Esophagus (tissue), 2 donors: ENCODE results near the gene KIF19. TPM values are rescaled to one million over a fixed set of nuclear protein-coding genes. Genes with fewer than 3 reads are reported as not detected.
"Not testable (repeated sequence)": the region's sequence is repeated elsewhere in the genome, so short reads cannot be mapped to it uniquely, and the experiment has no call there.

Experiments
- H3K27ac ChIP-seq, 2 donors: one replicate each; pipeline ENCODE4 v1.5.1; 2013; ENCODE audit warnings: low read depth in 2 of 2, mild to moderate bottlenecking in 2 of 2, inconsistent platforms in 1 of 2, low read length in 1 of 2, moderate library complexity in 1 of 2
- H3K27me3 ChIP-seq, 2 donors: one replicate each; pipeline ENCODE4 v1.6.1; 2013; ENCODE audit warnings: low read length in 2 of 2, control low read depth in 1 of 2, mild to moderate bottlenecking in 1 of 2; ENCODE audit not compliant: insufficient read depth in 2 of 2, control insufficient read depth in 1 of 2
- H3K36me3 ChIP-seq, 2 donors: one replicate each; pipeline ENCODE4 v1.6.1; 2013; ENCODE audit warnings: low read length in 1 of 2; ENCODE audit not compliant: control insufficient read depth in 2 of 2, insufficient read depth in 2 of 2
- H3K4me1 ChIP-seq, 2 donors: one replicate each; pipeline ENCODE4 v1.6.1; 2013; ENCODE audit warnings: low read length in 1 of 2; ENCODE audit not compliant: control insufficient read depth in 2 of 2, insufficient read depth in 2 of 2
- H3K4me3 ChIP-seq, 2 donors: one replicate each; pipeline ENCODE4 v1.5.1; 2013; ENCODE audit warnings: low read length in 2 of 2, mild to moderate bottlenecking in 2 of 2, low read depth in 1 of 2, moderate library complexity in 1 of 2
- H3K9me3 ChIP-seq, 2 donors: one replicate each; pipeline ENCODE4 v1.6.1; 2013; ENCODE audit warnings: mild to moderate bottlenecking in 2 of 2, low read depth in 1 of 2, low read length in 1 of 2, moderate library complexity in 1 of 2; ENCODE audit not compliant: control insufficient read depth in 2 of 2, insufficient read depth in 1 of 2
- WGBS, 2 donors: extraction: QIAGEN DNeasy Blood & Tissue Kit; methylation state at CpG; one replicate each; pipeline ENCODE4 v1.1.7; 2013; 5-methylcytosine and 5-hydroxymethylcytosine counted together
- polyA plus RNA-seq, 2 donors: library from polyadenylated mRNA; stranded (reverse); fragments of 200-250 nt; gene quantifications; one replicate each; pipeline ENCODE4 v1.2.3, GENCODE V29; 2013
- donor health status: healthy with polysubstance abuse.
- donor health status: Bipolar disorder and iron deficiency.

The KIF19 gene, protein sequence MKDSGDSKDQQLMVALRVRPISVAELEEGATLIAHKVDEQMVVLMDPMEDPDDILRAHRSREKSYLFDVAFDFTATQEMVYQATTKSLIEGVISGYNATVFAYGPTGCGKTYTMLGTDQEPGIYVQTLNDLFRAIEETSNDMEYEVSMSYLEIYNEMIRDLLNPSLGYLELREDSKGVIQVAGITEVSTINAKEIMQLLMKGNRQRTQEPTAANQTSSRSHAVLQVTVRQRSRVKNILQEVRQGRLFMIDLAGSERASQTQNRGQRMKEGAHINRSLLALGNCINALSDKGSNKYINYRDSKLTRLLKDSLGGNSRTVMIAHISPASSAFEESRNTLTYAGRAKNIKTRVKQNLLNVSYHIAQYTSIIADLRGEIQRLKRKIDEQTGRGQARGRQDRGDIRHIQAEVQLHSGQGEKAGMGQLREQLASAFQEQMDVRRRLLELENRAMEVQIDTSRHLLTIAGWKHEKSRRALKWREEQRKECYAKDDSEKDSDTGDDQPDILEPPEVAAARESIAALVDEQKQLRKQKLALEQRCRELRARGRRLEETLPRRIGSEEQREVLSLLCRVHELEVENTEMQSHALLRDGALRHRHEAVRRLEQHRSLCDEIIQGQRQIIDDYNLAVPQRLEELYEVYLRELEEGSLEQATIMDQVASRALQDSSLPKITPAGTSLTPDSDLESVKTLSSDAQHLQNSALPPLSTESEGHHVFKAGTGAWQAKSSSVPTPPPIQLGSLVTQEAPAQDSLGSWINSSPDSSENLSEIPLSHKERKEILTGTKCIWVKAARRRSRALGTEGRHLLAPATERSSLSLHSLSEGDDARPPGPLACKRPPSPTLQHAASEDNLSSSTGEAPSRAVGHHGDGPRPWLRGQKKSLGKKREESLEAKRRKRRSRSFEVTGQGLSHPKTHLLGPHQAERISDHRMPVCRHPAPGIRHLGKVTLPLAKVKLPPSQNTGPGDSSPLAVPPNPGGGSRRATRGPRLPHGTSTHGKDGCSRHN
- polyA plus RNA-seq: under 1 TPM; 0.43 to 0.47 TPM

DNA sequence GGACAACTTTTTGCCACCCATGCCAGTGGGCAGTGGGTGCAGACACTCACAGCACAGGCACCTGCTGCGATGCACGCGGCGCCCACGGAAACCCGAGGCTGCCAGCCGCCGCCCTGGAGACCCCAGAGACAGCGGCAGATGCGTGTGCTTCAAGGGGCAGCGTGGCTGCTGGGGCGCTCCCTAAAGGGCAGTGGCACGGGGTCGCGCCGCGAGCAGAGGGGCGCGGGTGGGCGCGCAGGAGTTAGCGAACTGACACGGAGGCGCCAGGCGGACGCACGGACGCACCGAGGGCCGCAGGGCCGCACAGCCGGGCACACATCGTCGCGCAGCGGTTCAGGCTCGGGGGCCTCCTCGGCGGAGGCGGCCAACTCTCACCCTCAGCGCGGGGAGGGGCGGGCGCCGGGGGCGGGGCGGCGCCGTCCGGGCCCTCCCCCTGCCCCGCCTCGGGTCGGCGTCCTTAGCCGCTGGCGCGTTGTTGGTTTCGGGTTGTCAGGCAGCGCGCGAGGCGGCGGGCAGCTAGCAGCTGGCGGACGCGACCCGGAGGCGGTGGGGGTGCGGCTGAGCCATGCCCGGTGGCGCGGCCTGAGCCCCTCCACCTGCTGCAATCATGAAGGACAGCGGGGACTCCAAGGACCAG is at the start of gene KIF19:
TSS of gene KIF19 (plus strand) at position 484 of the 637 bp plus-strand sequence. CDS start at position 608, 124 bp downstream.
- Histone ChIP-seq H3K4me3 (peak within 1 kb of the TSS; percentile 19 to 23), H3K27ac (no peak within 1 kb of the TSS), H3K36me3 (no peaks in the 10 kb centered on the region), H3K4me1 (peaks cover 5 to 9% of the 10 kb centered on the region in 2 donors), H3K9me3 (peaks cover 0 to 1% of the 10 kb centered on the region in 2 donors), H3K27me3 (peaks cover 0 to 3% of the 10 kb centered on the region in 2 donors)
- WGBS, 2 donors: 6% methylated on average over 48 to 73 of the region's 73 CpGs

DNA sequence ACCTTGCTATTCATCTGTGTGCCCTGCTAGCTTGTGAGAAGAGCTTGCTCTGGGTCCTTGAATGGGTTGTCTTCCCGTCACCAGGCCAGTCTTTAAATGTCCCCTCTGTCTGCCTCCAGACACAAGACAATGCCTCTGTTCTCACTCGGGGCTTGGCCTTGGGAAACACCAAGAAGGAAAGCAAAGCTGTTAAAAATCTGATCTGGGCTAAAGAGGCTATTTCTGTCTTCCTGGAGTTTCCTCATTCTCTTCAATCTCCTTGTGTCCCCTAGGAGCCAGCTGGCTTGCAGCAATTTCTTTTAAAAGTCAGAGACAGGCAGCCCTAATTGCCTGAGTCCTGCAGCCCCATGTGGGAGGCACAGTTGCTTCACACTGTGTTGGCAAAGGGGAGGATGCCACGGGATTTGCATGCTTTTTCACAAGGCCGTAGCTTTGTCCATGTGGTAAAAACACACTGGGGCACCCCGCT is 49.5 kb upstream of the KIF19 start:
- Histone ChIP-seq H3K27ac (no peak overlapping the region), H3K9me3 (no peaks in the 10 kb centered on the region), H3K36me3 (no peaks in the 10 kb centered on the region), H3K4me3 (no peak overlapping the region), H3K27me3 (no peaks in the 10 kb centered on the region), H3K4me1 (no peaks in the 10 kb centered on the region)
- 61 to 65% methylated on average over 5 of the region's 5 CpGs for WGBS, 2 donors

- 68 to 71% methylated on average over 1 of the region's 1 CpG for WGBS, 2 donors
- no peak overlapping the region for H3K4me3 ChIP-seq
- no peaks in the 10 kb centered on the region for H3K27me3 ChIP-seq
- no peaks in the 10 kb centered on the region for H3K36me3 ChIP-seq
- H3K9me3 ChIP-seq: peaks cover 0 to 2% of the 10 kb centered on the region in 2 donors
- H3K4me1 ChIP-seq: no peaks in the 10 kb centered on the region
- no peak overlapping the region for H3K27ac ChIP-seq
Observed at GRCh38 chr17:74277935-74278334, 48.1 kb upstream of the KIF19 start.

DNA sequence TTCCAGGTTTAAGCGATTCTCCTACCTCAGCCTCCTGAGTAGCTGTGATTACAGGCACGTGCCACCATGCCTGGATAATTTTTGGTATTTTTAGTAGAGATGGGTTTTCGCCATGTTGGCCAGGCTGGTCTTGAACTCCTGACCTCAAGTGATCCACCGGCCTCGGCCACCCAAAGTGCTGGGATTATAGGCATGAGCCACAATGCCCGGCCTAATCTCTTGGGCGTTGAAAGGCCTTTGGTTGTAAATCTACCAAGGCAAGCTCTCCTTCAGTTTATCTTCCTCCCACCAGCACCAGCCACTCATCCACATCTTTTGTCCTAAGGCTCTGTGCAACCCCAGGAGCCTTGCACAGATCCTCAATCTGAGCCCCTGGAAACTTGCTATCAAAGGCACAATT is 46.4 kb upstream of the KIF19 start:
- WGBS, 2 donors: 84 to 87% methylated on average over 7 of the region's 7 CpGs
- not testable (repeated sequence) for H3K4me3 ChIP-seq, H3K27ac ChIP-seq, H3K9me3 ChIP-seq, H3K4me1 ChIP-seq, H3K36me3 ChIP-seq, H3K27me3 ChIP-seq

DNA sequence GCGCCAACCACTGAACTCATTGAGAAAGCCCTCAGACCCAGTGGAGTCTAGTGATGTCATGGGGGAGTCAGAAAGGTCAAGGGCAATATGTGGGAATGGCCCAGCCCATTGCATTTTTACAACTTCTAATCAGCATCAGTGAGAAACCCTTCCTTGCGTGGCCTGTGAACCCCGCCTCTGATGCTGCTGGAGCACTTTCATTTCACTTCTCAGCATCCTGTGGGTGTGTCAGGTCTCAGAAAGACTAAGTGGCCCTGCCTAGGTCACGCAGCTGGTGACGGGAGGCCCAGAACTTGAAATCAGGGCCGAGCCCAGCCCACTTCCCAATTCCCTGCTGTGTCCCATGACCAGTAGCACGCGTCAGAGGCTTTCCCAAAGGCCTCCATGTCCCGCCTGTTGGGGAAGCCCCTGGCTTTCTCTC is 45.9 kb upstream of the KIF19 start:
- Histone ChIP-seq H3K27ac (peak overlapping the region in 1 of 2 donors; percentile 8), H3K4me3 (no peak overlapping the region), H3K9me3 (peaks cover 0 to 2% of the 10 kb centered on the region in 2 donors), H3K4me1 (no peaks in the 10 kb centered on the region), H3K36me3 (no peaks in the 10 kb centered on the region), H3K27me3 (no peaks in the 10 kb centered on the region)
- WGBS, 2 donors: 66 to 73% methylated on average over 9 of the region's 9 CpGs

DNA sequence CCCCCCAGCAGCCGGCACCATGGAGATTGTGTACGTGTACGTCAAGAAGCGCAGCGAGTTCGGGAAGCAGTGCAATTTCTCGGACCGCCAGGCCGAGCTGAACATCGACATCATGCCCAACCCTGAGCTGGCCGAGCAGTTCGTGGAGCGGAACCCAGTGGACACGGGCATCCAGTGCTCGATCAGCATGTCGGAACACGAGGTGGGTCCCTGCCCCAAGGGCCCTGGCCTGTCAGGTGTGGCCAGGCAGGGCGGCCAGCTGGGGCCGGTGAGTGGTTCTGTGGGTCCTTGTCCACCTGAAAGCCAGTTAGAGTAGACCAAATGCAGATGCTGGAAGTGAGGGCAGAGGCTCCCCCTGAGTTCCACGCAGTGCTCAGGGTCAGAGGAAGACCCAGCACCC is 44.2 kb upstream of the KIF19 start:
- 93 to 95% methylated on average over 20 of the region's 20 CpGs for WGBS, 2 donors
- H3K27me3 ChIP-seq: no peaks in the 10 kb centered on the region
- peaks cover 0 to 2% of the 10 kb centered on the region in 2 donors for H3K9me3 ChIP-seq
- H3K27ac ChIP-seq: no peak overlapping the region
- H3K36me3 ChIP-seq: no peaks in the 10 kb centered on the region
- no peaks in the 10 kb centered on the region for H3K4me1 ChIP-seq
- no peak overlapping the region for H3K4me3 ChIP-seq

- not testable (repeated sequence) for H3K27ac ChIP-seq, H3K4me3 ChIP-seq, H3K9me3 ChIP-seq, H3K4me1 ChIP-seq, H3K36me3 ChIP-seq, H3K27me3 ChIP-seq
- 83 to 93% methylated on average over 4 of the region's 4 CpGs for WGBS, 2 donors
Observed at GRCh38 chr17:74282274-74282586, 43.8 kb upstream of the KIF19 start.

DNA sequence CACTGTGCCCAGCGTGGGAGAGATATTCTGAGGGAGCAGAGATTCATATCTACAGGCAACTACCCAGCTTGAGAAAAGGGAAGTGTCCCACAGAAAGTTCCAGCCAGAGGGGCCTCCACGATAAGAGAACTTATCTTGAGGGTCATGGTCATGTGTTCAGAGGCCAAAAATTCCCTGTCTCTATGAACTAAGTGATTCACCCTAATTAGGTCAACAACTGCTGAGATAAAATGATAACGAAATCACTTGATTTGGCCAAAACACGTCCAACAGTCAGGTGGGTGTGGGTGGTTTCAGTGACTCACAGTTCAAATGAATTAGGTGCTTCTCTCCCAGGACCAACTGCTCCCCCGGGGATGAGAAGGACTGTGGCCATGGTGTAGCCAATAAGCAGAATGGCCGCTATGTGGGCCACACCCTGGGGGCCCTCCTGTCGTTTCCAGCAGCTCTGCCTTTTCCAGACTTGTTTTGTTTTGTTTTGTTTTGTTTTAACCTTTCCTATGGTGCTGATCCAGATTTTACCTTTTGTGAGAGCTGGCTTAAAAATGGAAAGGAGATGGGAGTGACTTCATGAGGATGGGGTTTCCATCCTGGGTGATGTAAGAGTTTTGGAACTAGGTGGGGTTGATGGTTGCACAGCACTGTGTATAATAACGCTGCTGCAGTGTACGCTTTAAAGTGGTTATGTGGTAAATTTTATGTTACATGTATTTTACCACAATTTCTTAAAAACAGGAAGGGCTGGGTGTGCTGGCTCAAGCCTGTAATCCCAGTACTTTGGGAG is 43.2 kb upstream of the KIF19 start:
- WGBS, 2 donors: 41 to 44% methylated on average over 9 of the region's 9 CpGs
- Histone ChIP-seq H3K36me3 (no peaks in the 10 kb centered on the region), H3K27ac (peak overlapping the region in 1 of 2 donors; percentile 6)

DNA sequence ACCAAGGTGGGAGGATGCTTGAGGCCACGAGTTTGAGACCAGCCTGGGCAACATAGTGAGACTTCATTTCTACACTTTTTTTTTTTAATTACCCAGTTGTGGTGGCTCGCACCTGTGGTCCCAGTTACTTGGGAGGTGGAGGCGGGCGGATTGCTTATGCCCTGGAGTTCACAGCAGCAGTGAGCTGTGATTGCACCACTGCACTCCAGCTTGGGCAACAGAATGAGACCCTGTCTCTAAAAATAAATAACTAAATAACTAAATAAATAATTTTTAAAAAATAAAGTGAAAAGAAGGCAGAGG is 42.7 kb upstream of the KIF19 start:
- Histone ChIP-seq H3K4me1 (no peaks in the 10 kb centered on the region), H3K27me3 (no peaks in the 10 kb centered on the region), H3K36me3 (no peaks in the 10 kb centered on the region), H3K9me3 (peaks cover 0 to 2% of the 10 kb centered on the region in 2 donors), H3K4me3 (no peak overlapping the region), H3K27ac (no peak overlapping the region)
- WGBS, 2 donors: 75 to 79% methylated on average over 4 of the region's 4 CpGs

More for the DNA sequence above, 43.2 kb upstream of the KIF19 start:
- H3K4me3 ChIP-seq: no peak overlapping the region
- H3K9me3 ChIP-seq: peaks cover 0 to 2% of the 10 kb centered on the region in 2 donors
- H3K4me1 ChIP-seq: no peaks in the 10 kb centered on the region
- H3K27me3 ChIP-seq: no peaks in the 10 kb centered on the region
